Activated CD4-positive, alpha-beta T cell treated with anti-CD3 and anti-CD28 coated beads, Interleukin-2, amount 50 U/mL, for 48 hours (primary cell): Measurements from ENCODE around the gene PSMD3.
"Not testable (repeated sequence)": the region's sequence is repeated elsewhere in the genome, so short reads cannot be mapped to it uniquely, and the experiment has no call there.

ENCODE experiments used
- DNase-seq, 2 experiments: peaks; one replicate each; pipeline ENCODE4 v3.0.0-alpha.2; 2020

Gene PSMD3

GRCh38 chr17:40000161-40000560 lies 19.6 kb downstream of the PSMD3 start:
- no peak for DNase-seq

GRCh38 chr17:40001335-40001734 lies 20.7 kb downstream of the PSMD3 start:
- DNase-seq = not testable (repeated sequence)

GRCh38 chr17:40004072-40004471 lies 23.5 kb downstream of the PSMD3 start:
- DNase-seq = no peak

- no peak for DNase-seq
These were observed 24.1 kb downstream of the PSMD3 start for GRCh38 chr17:40004712-40005111.

- DNase-seq = no peak
These were observed 24.9 kb downstream of the PSMD3 start for GRCh38 chr17:40005520-40005919.

GRCh38 chr17:40010946-40011500 lies 30.4 kb downstream of the PSMD3 start:
- not testable (repeated sequence) for DNase-seq

GRCh38 chr17:40012017-40012647 lies 31.5 kb downstream of the PSMD3 start:
- DNase-seq = not testable (repeated sequence)

- no peak for DNase-seq
These were observed 33.9 kb downstream of the PSMD3 start for GRCh38 chr17:40014375-40014980.

- DNase-seq = no peak
These were observed 34.7 kb downstream of the PSMD3 start, which contains the start of gene CSF3 for GRCh38 chr17:40015005-40015997. Gene CSF3, plus strand, starts transcription at chr17:40015440. Its CDS starts 35 bp downstream, at chr17:40015475.

GRCh38 chr17:40015998-40016985 lies 35.7 kb downstream of the PSMD3 start:
- no peak for DNase-seq

- DNase-seq = no peak
These were observed 36.9 kb downstream of the PSMD3 start for GRCh38 chr17:40017422-40018080.

GRCh38 chr17:40018211-40019121 lies 37.9 kb downstream of the PSMD3 start:
- DNase-seq = no peak

GRCh38 chr17:40019140-40019991 lies 38.8 kb downstream of the PSMD3 start:
- DNase-seq = no peak

- DNase-seq = no peak
These were observed 39.5 kb downstream of the PSMD3 start for GRCh38 chr17:40020146-40020545.

GRCh38 chr17:40021451-40021971 lies 40.9 kb downstream of the PSMD3 start:
- no peak for DNase-seq

GRCh38 chr17:40022497-40022896 lies 41.9 kb downstream of the PSMD3 start:
- DNase-seq = no peak

GRCh38 chr17:40022961-40023541 lies 42.4 kb downstream of the PSMD3 start:
- DNase-seq = no peak

- no peak for DNase-seq
These were observed 43.1 kb downstream of the PSMD3 start for GRCh38 chr17:40023590-40024292.
